HepG2 (cell line): ENCODE measurements around the gene SSC5D. TPM values are rescaled to one million over a fixed set of nuclear protein-coding genes. Genes with fewer than 3 reads are reported as not detected.

Source experiments
- E2F1 ChIP-seq: sonication (generic); formaldehyde crosslinking; IDR thresholded peaks from 2 replicates; pipeline ENCODE4 v1.5.0; 2020; ENCODE audit warnings: missing genetic modification reagents
- FIP1L1 ChIP-seq: fragments of 200-400 bp; formaldehyde crosslinking; IDR thresholded peaks from 2 replicates; pipeline ENCODE4 v1.6.1; 2018; ENCODE audit warnings: low read depth, mild to moderate bottlenecking, low read length, moderate library complexity, borderline replicate concordance; ENCODE audit not compliant: insufficient read depth
- HOXA3 ChIP-seq: sonication (generic); formaldehyde crosslinking; IDR thresholded peaks from 2 replicates; pipeline ENCODE4 v1.5.0; 2020; ENCODE audit warnings: missing genetic modification reagents
- IKZF1 ChIP-seq: fragments of 450-650 bp; IDR thresholded peaks from 2 replicates; pipeline ENCODE4 v1.7.1; 2016
- MTF2 ChIP-seq: sonication (generic); formaldehyde crosslinking; IDR thresholded peaks from 2 replicates; pipeline ENCODE4 v1.5.0; 2020; ENCODE audit warnings: missing genetic modification reagents, borderline replicate concordance
- NR2F6 ChIP-seq, 2 experiments: IDR thresholded peaks; 2 replicates each; pipeline ENCODE4 v1.6.1; 2016; ENCODE audit warnings: antibody characterized with exemption in 1 of 2, mild to moderate bottlenecking in 1 of 2
- POLR2AphosphoS5 ChIP-seq: IDR thresholded peaks from 2 replicates; pipeline ENCODE4 v1.6.1; 2012; ENCODE audit warnings: low read depth, low read length
- RARG ChIP-seq: sonication (generic); formaldehyde crosslinking; IDR thresholded peaks from 2 replicates; pipeline ENCODE4 v1.4.0; 2020; ENCODE audit warnings: low read depth, mild to moderate bottlenecking, missing genetic modification reagents
- RXRB ChIP-seq: IDR thresholded peaks from 2 replicates; pipeline ENCODE4 v1.6.1; 2016; ENCODE audit warnings: borderline replicate concordance, missing genetic modification reagents, missing compliant biosample characterization
- SOX5 ChIP-seq: IDR thresholded peaks from 2 replicates; pipeline ENCODE4 v1.6.1; 2016; ENCODE audit warnings: borderline replicate concordance
- SP5 ChIP-seq: IDR thresholded peaks from 2 replicates; pipeline ENCODE4 v1.6.1; 2016; ENCODE audit warnings: low read depth, borderline replicate concordance
- SPEN ChIP-seq: sonication (generic); formaldehyde crosslinking; IDR thresholded peaks from 2 replicates; pipeline ENCODE4 v1.5.1; 2020; ENCODE audit warnings: low read depth, mild to moderate bottlenecking, missing genetic modification reagents
- TEAD3 ChIP-seq: optimal IDR thresholded peaks from 2 replicates; pipeline ENCODE3; 2016; ENCODE audit warnings: borderline replicate concordance
- ZNF143 ChIP-seq: sonication (generic); formaldehyde crosslinking; IDR thresholded peaks from 2 replicates; pipeline ENCODE4 v1.4.0; 2020; ENCODE audit warnings: missing genetic modification reagents
- ZNF232 ChIP-seq: sonication (generic); formaldehyde crosslinking; IDR thresholded peaks from 2 replicates; pipeline ENCODE4 v1.4.0; 2020; ENCODE audit warnings: missing genetic modification reagents, borderline replicate concordance
- ZNF235 ChIP-seq: sonication (generic); formaldehyde crosslinking; IDR thresholded peaks from 2 replicates; pipeline ENCODE4 v1.8.1; 2023; ENCODE audit warnings: mild to moderate bottlenecking, missing genetic modification reagents, borderline replicate concordance
- ZNF317 ChIP-seq: sonication (generic); formaldehyde crosslinking; IDR thresholded peaks from 2 replicates; pipeline ENCODE4 v1.5.0; 2020; ENCODE audit warnings: mild to moderate bottlenecking, missing genetic modification reagents
- ZNF431 ChIP-seq: sonication (generic); formaldehyde crosslinking; IDR thresholded peaks from 2 replicates; pipeline ENCODE4 v1.9.0; 2022; ENCODE audit warnings: missing genetic modification reagents, low read depth, mild to moderate bottlenecking, borderline replicate concordance
- ZNF619 ChIP-seq: sonication (generic); formaldehyde crosslinking; IDR thresholded peaks from 2 replicates; pipeline ENCODE4 v1.4.0; 2020; ENCODE audit warnings: mild to moderate bottlenecking, missing genetic modification reagents
- ZNF709 ChIP-seq: sonication (generic); formaldehyde crosslinking; IDR thresholded peaks from 2 replicates; pipeline ENCODE4 v1.5.0; 2020; ENCODE audit warnings: mild to moderate bottlenecking, missing genetic modification reagents
- ZNF816 ChIP-seq: sonication (generic); formaldehyde crosslinking; IDR thresholded peaks from 2 replicates; pipeline ENCODE4 v1.8.0; 2022; ENCODE audit warnings: missing genetic modification reagents, mild to moderate bottlenecking, borderline replicate concordance
- ZNF891 ChIP-seq: sonication (generic); formaldehyde crosslinking; IDR thresholded peaks from 2 replicates; pipeline ENCODE4 v1.5.0; 2020; ENCODE audit warnings: mild to moderate bottlenecking, missing genetic modification reagents
- polyA plus RNA-seq, 8 experiments: library from polyadenylated mRNA; depleted of rRNA in 3 of 8; stranded (reverse) in 7 of 8; unstranded in 1 of 8; fragments of >200 nt; fragmentation: Illumina TruSeq in 4 of 8; extraction: Trizol in 4 of 8; gene quantifications; 2 replicates each; pipeline versions ENCODE4 v1.2.1 to v1.2.3, GENCODE V29; 2011 to 2016; ENCODE audit warnings: low read depth in 4 of 8, missing spikeins in 1 of 8, mixed read lengths in 1 of 8; ENCODE audit not compliant: insufficient read depth in 1 of 8
- total RNA-seq, 5 experiments: library from RNA; depleted of rRNA; stranded (reverse); fragments of >200 nt; fragmentation: Illumina TruSeq; extraction: Trizol; gene quantifications; 2 replicates each; pipeline ENCODE4 v1.2.3, GENCODE V29; 2016; ENCODE audit warnings: low read depth in 1 of 5
- TF ChIP-seq, protein P1 (sequence below): sonication (generic); formaldehyde crosslinking; IDR thresholded peaks from 2 replicates; pipeline ENCODE4 v1.4.0; 2020; ENCODE audit warnings: missing genetic modification reagents, borderline replicate concordance
- TF ChIP-seq, protein P2 (sequence below): sonication (generic); formaldehyde crosslinking; IDR thresholded peaks from 2 replicates; pipeline ENCODE4 v1.8.1; 2023; ENCODE audit warnings: mild to moderate bottlenecking, moderate library complexity, missing genetic modification reagents
- TF ChIP-seq, protein P3 (sequence below): sonication (generic); formaldehyde crosslinking; IDR thresholded peaks from 2 replicates; pipeline ENCODE4 v1.4.0; 2020; ENCODE audit warnings: missing genetic modification reagents, borderline replicate concordance

Gene SSC5D
- total and polyA plus RNA-seq, 2 of the 13 experiments (the other 11 are each of a cell fraction or from before 2014, with no cell fraction given), result not detected

GRCh38 chr19:55554741-55555152 is 66.5 kb downstream of the SSC5D start (continued):
- TF ChIP-seq, protein P1, sequence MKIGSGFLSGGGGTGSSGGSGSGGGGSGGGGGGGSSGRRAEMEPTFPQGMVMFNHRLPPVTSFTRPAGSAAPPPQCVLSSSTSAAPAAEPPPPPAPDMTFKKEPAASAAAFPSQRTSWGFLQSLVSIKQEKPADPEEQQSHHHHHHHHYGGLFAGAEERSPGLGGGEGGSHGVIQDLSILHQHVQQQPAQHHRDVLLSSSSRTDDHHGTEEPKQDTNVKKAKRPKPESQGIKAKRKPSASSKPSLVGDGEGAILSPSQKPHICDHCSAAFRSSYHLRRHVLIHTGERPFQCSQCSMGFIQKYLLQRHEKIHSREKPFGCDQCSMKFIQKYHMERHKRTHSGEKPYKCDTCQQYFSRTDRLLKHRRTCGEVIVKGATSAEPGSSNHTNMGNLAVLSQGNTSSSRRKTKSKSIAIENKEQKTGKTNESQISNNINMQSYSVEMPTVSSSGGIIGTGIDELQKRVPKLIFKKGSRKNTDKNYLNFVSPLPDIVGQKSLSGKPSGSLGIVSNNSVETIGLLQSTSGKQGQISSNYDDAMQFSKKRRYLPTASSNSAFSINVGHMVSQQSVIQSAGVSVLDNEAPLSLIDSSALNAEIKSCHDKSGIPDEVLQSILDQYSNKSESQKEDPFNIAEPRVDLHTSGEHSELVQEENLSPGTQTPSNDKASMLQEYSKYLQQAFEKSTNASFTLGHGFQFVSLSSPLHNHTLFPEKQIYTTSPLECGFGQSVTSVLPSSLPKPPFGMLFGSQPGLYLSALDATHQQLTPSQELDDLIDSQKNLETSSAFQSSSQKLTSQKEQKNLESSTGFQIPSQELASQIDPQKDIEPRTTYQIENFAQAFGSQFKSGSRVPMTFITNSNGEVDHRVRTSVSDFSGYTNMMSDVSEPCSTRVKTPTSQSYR (CRISPR knock-in tag), result no peak
- TF ChIP-seq NR2F6 (IDR thresholded peaks at IDR 0.05) (0 out of 2 replicates have a peak, but pooled peaks have one; percentile 22), NR2F6 (CRISPR knock-in tag; IDR thresholded peaks at IDR 0.05) (peak; percentile 63), RXRB (CRISPR knock-in tag) (peak; percentile 54; the same call in 1 of the 2 replicates), E2F1 (CRISPR knock-in tag) (no peak), HOXA3 (CRISPR knock-in tag) (peak; percentile 26; the same call in 1 of the 2 replicates), ZNF143 (CRISPR knock-in tag) (no peak), RARG (CRISPR knock-in tag) (no peak), ZNF619 (no peak), ZNF235 (CRISPR knock-in tag) (no peak), FIP1L1 (no peak), ZNF232 (CRISPR knock-in tag) (no peak), SP5 (CRISPR knock-in tag) (peak; percentile 21; the same call in 1 of the 2 replicates), SPEN (CRISPR knock-in tag) (no peak), ZNF816 (no peak), POLR2AphosphoS5 (no peak), SOX5 (peak; percentile 32; the same call in 1 of the 2 replicates), ZNF709 (CRISPR knock-in tag) (no peak), TEAD3 (CRISPR knock-in tag) (peak; percentile 30), ZNF891 (no peak), IKZF1 (no peak), ZNF431 (CRISPR knock-in tag) (no peak), ZNF317 (CRISPR knock-in tag) (peak; percentile 99), MTF2 (CRISPR knock-in tag) (no peak)
- TF ChIP-seq, protein P2, sequence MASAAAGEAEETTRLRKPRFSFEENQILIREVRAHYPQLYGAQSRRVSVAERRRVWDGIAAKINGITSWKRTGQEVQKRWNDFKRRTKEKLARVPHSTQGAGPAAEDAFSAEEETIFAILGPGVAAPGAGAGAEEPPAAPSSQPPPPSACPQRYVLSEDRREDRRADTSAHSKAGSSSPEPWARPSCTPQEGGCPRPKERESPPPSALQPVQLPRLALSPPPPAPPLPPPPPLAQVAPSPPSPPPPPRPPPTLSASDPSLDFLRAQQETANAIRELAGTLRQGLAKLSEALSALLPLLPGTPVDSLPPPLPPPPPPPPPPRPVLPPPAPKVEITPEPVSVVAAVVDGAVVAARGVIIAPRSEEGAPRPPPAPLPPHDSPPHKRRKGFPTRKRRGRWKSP (CRISPR knock-in tag), result no peak
- TF ChIP-seq, protein P3, sequence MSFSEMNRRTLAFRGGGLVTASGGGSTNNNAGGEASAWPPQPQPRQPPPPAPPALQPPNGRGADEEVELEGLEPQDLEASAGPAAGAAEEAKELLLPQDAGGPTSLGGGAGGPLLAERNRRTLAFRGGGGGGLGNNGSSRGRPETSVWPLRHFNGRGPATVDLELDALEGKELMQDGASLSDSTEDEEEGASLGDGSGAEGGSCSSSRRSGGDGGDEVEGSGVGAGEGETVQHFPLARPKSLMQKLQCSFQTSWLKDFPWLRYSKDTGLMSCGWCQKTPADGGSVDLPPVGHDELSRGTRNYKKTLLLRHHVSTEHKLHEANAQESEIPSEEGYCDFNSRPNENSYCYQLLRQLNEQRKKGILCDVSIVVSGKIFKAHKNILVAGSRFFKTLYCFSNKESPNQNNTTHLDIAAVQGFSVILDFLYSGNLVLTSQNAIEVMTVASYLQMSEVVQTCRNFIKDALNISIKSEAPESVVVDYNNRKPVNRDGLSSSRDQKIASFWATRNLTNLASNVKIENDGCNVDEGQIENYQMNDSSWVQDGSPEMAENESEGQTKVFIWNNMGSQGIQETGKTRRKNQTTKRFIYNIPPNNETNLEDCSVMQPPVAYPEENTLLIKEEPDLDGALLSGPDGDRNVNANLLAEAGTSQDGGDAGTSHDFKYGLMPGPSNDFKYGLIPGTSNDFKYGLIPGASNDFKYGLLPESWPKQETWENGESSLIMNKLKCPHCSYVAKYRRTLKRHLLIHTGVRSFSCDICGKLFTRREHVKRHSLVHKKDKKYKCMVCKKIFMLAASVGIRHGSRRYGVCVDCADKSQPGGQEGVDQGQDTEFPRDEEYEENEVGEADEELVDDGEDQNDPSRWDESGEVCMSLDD (CRISPR knock-in tag), result no peak
